NCI-H2196 treated with DMSO at 0.1 percent for 48 hours (cell line): ENCODE results near the gene SPATA16.
"Not testable (repeated sequence)": the region's sequence is repeated elsewhere in the genome, so short reads cannot be mapped to it uniquely, and the experiment has no call there.

Experiments
- DNase-seq: peaks from one replicate; lab custom pipeline; 2025; ENCODE audit not compliant: unreplicated experiment; lab: John Stamatoyannopoulos, UW

The SPATA16 gene

GRCh38 chr3:173140986-173141385 is at the start of gene SPATA16:
Gene SPATA16 (minus strand): TSS chr3:173141235. CDS start chr3:173117731, 23,504 bp downstream.
- DNase-seq: no peak

- not testable (repeated sequence) for DNase-seq
Measured at GRCh38 chr3:173183022-173183421, 42.0 kb upstream of the SPATA16 start.

- DNase-seq: no peak
Measured at GRCh38 chr3:173173652-173174051, 32.6 kb upstream of the SPATA16 start.

GRCh38 chr3:173159139-173159538 is 18.1 kb upstream of the SPATA16 start:
- DNase-seq: not testable (repeated sequence)

GRCh38 chr3:173156533-173156932 is 15.5 kb upstream of the SPATA16 start:
- not testable (repeated sequence) for DNase-seq

GRCh38 chr3:173153631-173154030 is 12.6 kb upstream of the SPATA16 start:
- DNase-seq: no peak

GRCh38 chr3:173139420-173139819 is 1.6 kb downstream of the SPATA16 start:
- no peak for DNase-seq

- DNase-seq: no peak
Measured at GRCh38 chr3:173138026-173138425, 3.0 kb downstream of the SPATA16 start.

- DNase-seq: no peak
Measured at GRCh38 chr3:173135059-173135458, 6.0 kb downstream of the SPATA16 start.

- DNase-seq: no peak
Measured at GRCh38 chr3:173128633-173129032, 12.4 kb downstream of the SPATA16 start.

- DNase-seq: no peak
Measured at GRCh38 chr3:173111321-173111720, 29.7 kb downstream of the SPATA16 start.

- no peak for DNase-seq
Measured at GRCh38 chr3:173109143-173109542, 31.9 kb downstream of the SPATA16 start.

- DNase-seq: no peak
Measured at GRCh38 chr3:173103469-173103868, 37.6 kb downstream of the SPATA16 start.

GRCh38 chr3:173098959-173099358 is 42.1 kb downstream of the SPATA16 start:
- DNase-seq: no peak

GRCh38 chr3:173096994-173097785 is 43.8 kb downstream of the SPATA16 start:
- DNase-seq: no peak

- DNase-seq: no peak
Measured at GRCh38 chr3:173096140-173096539, 44.9 kb downstream of the SPATA16 start.

GRCh38 chr3:173092038-173092437 is 49.0 kb downstream of the SPATA16 start:
- DNase-seq: no peak

GRCh38 chr3:173090492-173090891 is 50.5 kb downstream of the SPATA16 start:
- no peak for DNase-seq

- no peak for DNase-seq
Measured at GRCh38 chr3:173089283-173089682, 51.8 kb downstream of the SPATA16 start.

GRCh38 chr3:173078525-173078924 is 62.5 kb downstream of the SPATA16 start:
- DNase-seq: no peak

GRCh38 chr3:173066044-173067004 is 74.7 kb downstream of the SPATA16 start:
- DNase-seq: no peak

- DNase-seq: no peak
Measured at GRCh38 chr3:173065543-173065981, 75.5 kb downstream of the SPATA16 start.
